HepG2 (cell line): ENCODE data around the gene HSPB2. TPM values are rescaled to one million over a fixed set of nuclear protein-coding genes. Genes with fewer than 3 reads are reported as not detected.

Experiments used
- ATAC-seq: fragments of 200-7000 bp; cut with Tn5 transposase; 3 replicates; pipeline ENCODE4 v1.9.1; 2020; ENCODE audit warnings: mild to moderate bottlenecking, moderate library complexity
- BruUV-seq: library from RNA; stranded (reverse); fragments of 400-500 nt; replicated peaks from 2 replicates; lab custom pipeline; 2021; lab: Mats Ljungman, UMichigan
- CTCF ChIA-PET: fragments of 300-600 bp; formaldehyde crosslinking; extraction: SDS; loops from one replicate; lab custom pipeline; 2021; ENCODE audit warnings: low total read pairs, inconsistent platforms, low intra/inter-chr PET ratio; lab: Yijun Ruan, JAX
- POLR2A ChIA-PET: fragments of 350-600 bp; sonication (Branson Sonifier 250); formaldehyde crosslinking; loops from one replicate; lab custom pipeline; 2020; ENCODE audit warnings: antibody characterized with exemption, inconsistent platforms; lab: Yijun Ruan, JAX
- DNase-seq: peaks from one replicate; pipeline ENCODE4 v3.0.0-alpha.2; 2015; ENCODE audit warnings: low spot score
- FAIRE-seq: peaks from 3 replicates; lab custom pipeline; 2011; peaks lifted over from hg19 to GRCh38; lab: Jason Lieb, UNC
- H2AFZ ChIP-seq: one replicate; pipeline ENCODE4 v1.6.1; 2011; ENCODE audit warnings: low read length, inconsistent platforms
- H3K27ac ChIP-seq: fragments of 300-600 bp; 3 replicates; pipeline ENCODE4 v1.8.0; 2011; ENCODE audit warnings: mixed run types, mild to moderate bottlenecking, mixed read lengths, low read length, inconsistent platforms; ENCODE audit not compliant: insufficient read depth; ENCODE audit errors: extremely low read length
- H3K27me3 ChIP-seq, 2 experiments: fragments of 200-600 bp in 1 of 2; 2 replicates in 1 of 2; 3 replicates in 1 of 2; pipeline versions ENCODE4 v1.6.0 to v1.8.0; 2011; ENCODE audit warnings: low read length in 2 of 2, mild to moderate bottlenecking in 2 of 2, moderate library complexity in 2 of 2, inconsistent platforms in 1 of 2; ENCODE audit not compliant: insufficient read depth in 2 of 2, control insufficient read depth in 1 of 2
- H3K36me3 ChIP-seq, 2 experiments: fragments of 200-600 bp in 1 of 2; replicated peaks in 1 of 2; 2 replicates in 1 of 2; 3 replicates in 1 of 2; pipeline versions ENCODE4 v1.5.1 to v1.8.0; 2011; ENCODE audit warnings: low read length in 2 of 2, inconsistent platforms in 1 of 2; ENCODE audit not compliant: insufficient read depth in 2 of 2, control insufficient read depth in 1 of 2
- H3K4me1 ChIP-seq: 2 replicates; pipeline ENCODE4 v1.5.1; 2012; ENCODE audit warnings: low read length, inconsistent platforms; ENCODE audit not compliant: insufficient read depth
- H3K4me2 ChIP-seq: 2 replicates; pipeline ENCODE4 v1.6.0; 2011; ENCODE audit warnings: low read depth, low read length, inconsistent platforms
- H3K4me3 ChIP-seq, 3 experiments: fragments of 200-600 bp in 1 of 3; sonication (generic), shearing (Covaris generic) in 1 of 3; replicated peaks in 1 of 3; 2 replicates each; pipeline ENCODE4 v1.5.1; 2011 to 2016; ENCODE audit warnings: low read length in 3 of 3, inconsistent platforms in 2 of 3, low read depth in 2 of 3, mild to moderate bottlenecking in 2 of 3, control low read depth in 1 of 3, mixed read lengths in 1 of 3; ENCODE audit not compliant: insufficient read depth in 1 of 3
- H3K79me2 ChIP-seq: one replicate; pipeline ENCODE4 v1.6.1; 2011; ENCODE audit warnings: low read length, inconsistent platforms; ENCODE audit not compliant: insufficient read depth
- H3K9ac ChIP-seq: 2 replicates; pipeline ENCODE4 v1.6.0; 2011; ENCODE audit warnings: mild to moderate bottlenecking, low read depth, low read length, inconsistent platforms; ENCODE audit not compliant: insufficient read depth
- H3K9me3 ChIP-seq: 2 replicates; pipeline ENCODE4 v1.5.1; 2012; ENCODE audit warnings: mild to moderate bottlenecking, low read length
- H4K20me1 ChIP-seq: 2 replicates; pipeline ENCODE4 v1.6.0; 2011; ENCODE audit warnings: inconsistent platforms, mild to moderate bottlenecking, low read length, moderate library complexity; ENCODE audit not compliant: insufficient read depth
- ARID4A ChIP-seq: sonication (generic); formaldehyde crosslinking; IDR thresholded peaks from 2 replicates; pipeline ENCODE4 v1.5.0; 2020; ENCODE audit warnings: mild to moderate bottlenecking, missing genetic modification reagents, borderline replicate concordance
- BRD4 ChIP-seq: sonication (generic); formaldehyde crosslinking; IDR thresholded peaks from 2 replicates; pipeline ENCODE4 v1.4.0; 2020; ENCODE audit warnings: missing genetic modification reagents
- JUNB ChIP-seq: sonication (generic); formaldehyde crosslinking; IDR thresholded peaks from 2 replicates; pipeline ENCODE4 v1.8.0; 2022; ENCODE audit warnings: missing genetic modification reagents, mild to moderate bottlenecking, borderline replicate concordance
- NFRKB ChIP-seq: fragments of 450-650 bp; IDR thresholded peaks from 2 replicates; pipeline ENCODE4 v1.6.1; 2017
- PHF8 ChIP-seq: sonication (generic); formaldehyde crosslinking; IDR thresholded peaks from 2 replicates; pipeline ENCODE4 v1.5.0; 2020; ENCODE audit warnings: missing genetic modification reagents
- RFX1 ChIP-seq: fragments of 450-650 bp; IDR thresholded peaks from 2 replicates; pipeline ENCODE4 v1.6.1; 2017
- SOX5 ChIP-seq: IDR thresholded peaks from 2 replicates; pipeline ENCODE4 v1.6.1; 2016; ENCODE audit warnings: borderline replicate concordance
- ZNF276 ChIP-seq: sonication (generic); formaldehyde crosslinking; IDR thresholded peaks from 2 replicates; pipeline ENCODE4 v1.4.0; 2020; ENCODE audit warnings: mild to moderate bottlenecking, low read depth, missing genetic modification reagents
- ZNF512 ChIP-seq: sonication (generic); formaldehyde crosslinking; IDR thresholded peaks from 2 replicates; pipeline ENCODE4 v1.4.0; 2020; ENCODE audit warnings: mild to moderate bottlenecking, missing genetic modification reagents
- ZNF513 ChIP-seq: sonication (generic); formaldehyde crosslinking; conservative IDR thresholded peaks from 2 replicates; pipeline ENCODE4 v1.5.0; 2020; ENCODE audit warnings: missing genetic modification reagents
- ZNF530 ChIP-seq: sonication (generic); formaldehyde crosslinking; IDR thresholded peaks from 2 replicates; pipeline ENCODE4 v1.5.0; 2020; ENCODE audit warnings: low read depth, mild to moderate bottlenecking, missing genetic modification reagents
- WGBS: methylation state at CpG from one replicate; pipeline ENCODE4 v1.1.6; 2017; ENCODE audit warnings: low lambda C conversion rate; 5-methylcytosine and 5-hydroxymethylcytosine counted together
- in situ Hi-C: cut with HindIII; loops from 2 replicates; pipeline ENCODE4 v1.10.0; 2017; ENCODE audit warnings: low pct_unique_long_range_greater_than_20kb; ENCODE audit not compliant: extremely low pct_ligation_motif_present
- intact Hi-C: fragments of 100-400 bp; cut with micrococcal nuclease; formaldehyde crosslinking; loops from one replicate; pipeline ENCODE4 v1.10.0; 2022; ENCODE audit not compliant: unreplicated experiment
- polyA plus RNA-seq, 8 experiments: library from polyadenylated mRNA; depleted of rRNA in 3 of 8; stranded (reverse) in 7 of 8; unstranded in 1 of 8; fragments of >200 nt; fragmentation: Illumina TruSeq in 4 of 8; extraction: Trizol in 4 of 8; gene quantifications; 2 replicates each; pipeline versions ENCODE4 v1.2.1 to v1.2.3, GENCODE V29; 2011 to 2016; ENCODE audit warnings: low read depth in 4 of 8, missing spikeins in 1 of 8, mixed read lengths in 1 of 8; ENCODE audit not compliant: insufficient read depth in 1 of 8
- total RNA-seq, 5 experiments: library from RNA; depleted of rRNA; stranded (reverse); fragments of >200 nt; fragmentation: Illumina TruSeq; extraction: Trizol; gene quantifications; 2 replicates each; pipeline ENCODE4 v1.2.3, GENCODE V29; 2016; ENCODE audit warnings: low read depth in 1 of 5

The HSPB2 gene
- total and polyA plus RNA-seq, 2 of the 13 experiments (the other 11 are each of a cell fraction or from before 2014, with no cell fraction given), result 0.04 TPM; not detected in 1

- TF ChIP-seq JUNB (CRISPR knock-in tag), result no peak
- TF ChIP-seq BRD4, result no peak
- TF ChIP-seq ZNF276, result no peak
- no peak for TF ChIP-seq ZNF530 (CRISPR knock-in tag)
- no peak for TF ChIP-seq PHF8
Measured at GRCh38 chr11:111960916-111961315, 48.4 kb downstream of the HSPB2 start (continued).

- POLR2A ChIA-PET, result interaction anchor here (1.2 kb wide), 1 partner anchor 21 kb away, joined by 5 read pairs; no protein-coding TSS in a partner anchor
- Histone ChIP-seq H3K27me3 (no peaks in the 10 kb centered on the region), H3K36me3 (peaks cover 5 to 13% of the 10 kb centered on the region in 2 experiments), H4K20me1 (no peaks in the 10 kb centered on the region), H2AFZ (no peak overlapping the region), H3K4me2 (no peak overlapping the region), H3K9me3 (no peaks in the 10 kb centered on the region), H3K9ac (no peak overlapping the region), H3K79me2 (no peaks in the 10 kb centered on the region), H3K4me3 (no peak overlapping the region), H3K27ac (no peak overlapping the region), H3K4me1 (0 out of 2 replicates have a peak, but pooled peaks cover 10% of the 10 kb centered on the region)
- in situ Hi-C loops (no loop called here), intact Hi-C loops (no loop called here)
- ATAC-seq, result no peak
- CTCF ChIA-PET, result no interaction called here
- no peak for FAIRE-seq
- WGBS, result 93% methylated on average over 6 of the region's 6 CpGs
- DNase-seq, result no peak
- TF ChIP-seq ZNF512 (no peak), SOX5 (no peak), NFRKB (no peak), ZNF513 (CRISPR knock-in tag) (no peak), RFX1 (no peak), ARID4A (CRISPR knock-in tag) (no peak)
- BruUV-seq, result no TSS peak
Measured at GRCh38 chr11:111961389-111962300, 49.1 kb downstream of the HSPB2 start.
